Measurements from ENCODE around the gene TNFRSF21.

- TF ChIP-seq POLR2AphosphoS5 (IDR thresholded peaks at IDR 0.05), result no peak
- no peak for TF ChIP-seq CTCF (IDR thresholded peaks at IDR 0.05)
- TF ChIP-seq POLR2A (IDR thresholded peaks at IDR 0.05), result no peak
Measured at GRCh38 chr6:47290124-47290834, 19.4 kb downstream of the TNFRSF21 start.
